T-helper 1 cell treated with Interleukin-12 subunit alpha and Interleukin-12 subunit beta and Interleukin-4 antibody, amounts not matched to agents 30 ng/mL and 1 ng/mL, for 36 hours (primary cell): ENCODE results near the gene FXN. TPM values are rescaled to one million over a fixed set of nuclear protein-coding genes. Genes with fewer than 3 reads are reported as not detected.

ENCODE experiments used
- intact Hi-C: fragments of 100-400 bp; cut with micrococcal nuclease; formaldehyde crosslinking; loops from one replicate; pipeline ENCODE4 v1.15.1; 2024
- total RNA-seq: library from RNA; stranded (reverse); gene quantifications from 2 replicates; pipeline ENCODE4 v1.2.3, GENCODE V29; 2022

Gene FXN
- total RNA-seq, 1 donor from 2014 or later, result 20.9 TPM

DNA sequence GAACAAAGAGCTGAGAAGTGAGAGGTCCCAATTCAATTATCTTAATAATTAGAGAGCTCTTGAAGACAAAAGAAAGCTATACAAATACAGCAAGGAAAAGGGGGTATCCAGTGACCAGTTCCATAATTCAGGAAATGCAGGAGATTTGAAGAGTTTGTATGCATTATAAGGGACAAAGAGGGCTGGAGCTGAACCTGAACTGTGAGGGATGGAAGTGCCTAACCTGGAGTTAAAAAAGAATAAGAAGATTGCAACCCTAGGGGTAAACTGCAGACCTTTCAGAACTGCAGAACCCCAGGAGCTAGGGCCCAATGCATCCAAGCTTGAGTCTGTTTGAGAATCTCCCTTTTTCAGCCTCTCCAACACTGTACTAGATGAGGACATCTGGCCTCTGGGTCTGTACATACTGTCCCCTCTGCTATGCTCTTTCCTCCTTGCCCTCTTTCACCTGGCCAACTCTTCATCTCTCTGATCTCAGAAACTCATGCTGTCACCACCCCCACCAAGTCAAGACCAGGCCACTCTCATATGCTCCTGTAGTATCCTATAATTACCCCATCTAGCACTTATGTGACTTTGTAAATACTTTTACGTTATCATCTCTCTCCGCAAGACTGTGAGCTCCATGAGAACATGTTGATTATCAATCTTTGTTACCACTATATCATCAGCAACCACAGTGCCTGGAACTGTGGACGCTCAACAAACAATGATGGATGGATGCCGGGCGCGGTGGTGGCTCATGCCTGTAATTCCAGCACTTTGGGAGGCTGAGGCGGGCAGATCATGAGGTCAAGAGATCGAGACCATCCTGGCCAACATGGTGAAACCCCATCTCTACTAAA is 15.0 kb upstream of the FXN start:
- intact Hi-C loops, result loop anchor here (1.0 to 10.0 kb wide), 2 partner anchors 8 to 1234 kb away; partner anchors contain the start of gene SMC5

DNA sequence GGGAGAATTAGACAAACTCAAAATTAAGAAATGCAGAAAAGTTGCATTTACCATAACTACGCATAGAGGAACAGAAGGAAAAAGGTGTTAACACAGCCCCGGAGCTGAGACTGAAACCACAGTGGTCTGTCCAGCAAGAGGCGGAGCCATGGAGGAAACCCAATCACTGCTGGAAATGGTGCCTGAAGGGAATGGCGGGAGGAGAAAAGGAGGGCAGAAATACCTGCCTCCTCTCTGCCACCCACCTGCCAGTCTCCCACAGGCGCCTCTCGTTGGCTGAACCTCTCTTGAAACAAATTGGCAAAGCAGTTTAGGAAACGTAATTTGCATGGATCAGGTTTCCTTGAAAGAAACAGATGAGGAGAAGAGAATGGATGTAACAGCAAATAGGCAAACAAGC is 11.9 kb upstream of the FXN start:
- intact Hi-C loops, result loop anchor here (10.0 kb wide), 1 partner anchor 1231 kb away; the partner anchor contains the start of gene SMC5

DNA sequence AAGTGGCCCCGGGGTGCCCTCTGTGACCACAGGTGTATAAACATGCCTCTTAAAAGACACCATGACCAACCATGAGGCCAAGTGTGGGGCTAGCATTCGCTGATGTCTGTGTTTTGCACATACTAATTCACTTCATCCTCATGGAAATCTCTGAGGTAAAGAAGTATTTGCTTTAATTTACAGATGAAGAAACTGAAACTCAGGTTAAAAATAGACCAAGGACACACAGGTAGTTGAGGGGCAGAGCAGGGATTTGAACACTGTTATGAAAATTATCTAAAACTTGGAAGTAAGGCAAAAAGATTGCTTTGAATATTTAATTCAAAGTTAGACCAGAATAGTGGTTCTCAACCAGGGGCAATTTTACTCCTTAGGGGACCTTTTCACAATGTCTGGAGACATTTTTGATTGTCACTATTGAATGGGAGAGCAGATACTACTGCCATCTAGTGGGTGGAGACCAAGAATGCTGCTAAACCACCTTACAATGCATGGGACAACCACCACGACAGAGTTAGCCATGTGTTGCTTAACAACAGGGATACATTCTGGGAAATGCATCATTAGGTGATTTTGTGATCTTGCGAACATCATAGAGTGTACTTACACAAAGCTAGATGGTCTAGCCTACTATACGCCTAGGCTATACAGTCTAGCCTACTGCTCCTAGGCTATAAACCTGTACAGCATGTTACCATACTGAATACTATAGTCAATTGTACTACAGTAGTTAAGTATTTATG is 8.0 kb upstream of the FXN start:
- intact Hi-C loops, result loop anchor here (1.0 to 10.0 kb wide), 12 partner anchors 7 to 1227 kb away; partner anchors contain the start of genes PIP5K1B and SMC5

- intact Hi-C loops, result loop anchor here (1.0 to 10.0 kb wide), 8 partner anchors 8 to 1226 kb away; partner anchors contain the start of gene SMC5
These were observed 6.8 kb upstream of the FXN start for GRCh38 chr9:69028754-69029153.

DNA sequence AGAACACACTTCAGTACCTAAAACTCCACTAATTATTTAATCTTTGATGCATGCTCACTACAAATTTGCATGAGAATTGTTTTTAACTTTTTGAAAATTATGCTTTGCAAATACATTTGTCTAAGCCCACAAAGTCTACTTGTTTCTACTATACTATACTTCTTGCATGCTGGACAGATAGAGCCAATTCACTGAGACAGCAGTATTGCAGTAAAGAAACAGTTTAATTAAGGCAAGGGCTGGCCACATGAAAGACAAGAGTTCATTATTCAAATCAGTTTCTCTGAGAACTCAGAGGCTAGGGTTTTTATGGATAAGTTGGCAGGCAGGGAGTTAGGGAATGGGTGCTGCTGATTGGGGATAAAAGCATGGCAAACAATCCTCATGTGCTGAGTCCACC is 6.0 kb upstream of the FXN start:
- intact Hi-C loops, result loop anchor here (2.0 to 10.0 kb wide), 5 partner anchors 55 to 1225 kb away; partner anchors contain the start of gene SMC5

DNA sequence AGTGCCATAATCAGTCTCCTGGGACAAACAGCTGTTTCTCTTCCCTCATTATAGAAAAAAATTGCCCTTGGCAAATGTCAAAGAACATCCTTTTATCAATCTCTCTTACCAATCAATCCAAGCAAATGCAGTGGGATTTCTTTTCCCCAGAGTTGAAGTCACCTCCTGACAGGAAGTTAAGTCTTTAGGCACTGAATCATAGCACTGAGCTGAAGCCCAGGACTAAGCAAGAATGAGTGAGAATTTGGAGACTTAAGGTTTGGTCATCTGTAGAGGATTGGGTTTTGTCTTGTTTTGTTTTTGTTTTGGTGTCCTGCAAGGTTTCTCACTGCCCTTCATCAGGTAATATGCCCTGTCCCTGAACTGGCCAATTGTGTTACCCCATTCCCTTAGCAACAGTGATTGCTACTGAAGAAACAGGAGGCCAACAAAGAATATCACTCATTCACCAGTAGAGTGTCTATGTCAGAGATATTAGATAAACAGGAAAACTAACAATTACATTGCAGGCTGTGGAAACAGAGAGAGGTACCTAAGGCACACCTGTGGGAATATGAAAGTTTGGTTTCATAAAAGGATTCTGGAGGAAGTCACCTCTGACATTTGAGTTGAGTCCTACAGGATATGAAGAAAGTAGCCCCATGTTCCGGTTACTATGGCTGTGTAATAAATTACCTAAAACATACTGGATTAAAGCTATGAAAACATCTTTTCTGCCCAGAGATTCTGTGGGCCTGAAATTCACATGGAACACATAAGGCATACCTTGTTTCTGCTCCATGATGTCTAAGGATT is 4.5 kb upstream of the FXN start:
- intact Hi-C loops, result no loop called here

GRCh38 chr9:69034071-69034470 is 1.5 kb upstream of the FXN start:
- intact Hi-C loops, result no loop called here

DNA sequence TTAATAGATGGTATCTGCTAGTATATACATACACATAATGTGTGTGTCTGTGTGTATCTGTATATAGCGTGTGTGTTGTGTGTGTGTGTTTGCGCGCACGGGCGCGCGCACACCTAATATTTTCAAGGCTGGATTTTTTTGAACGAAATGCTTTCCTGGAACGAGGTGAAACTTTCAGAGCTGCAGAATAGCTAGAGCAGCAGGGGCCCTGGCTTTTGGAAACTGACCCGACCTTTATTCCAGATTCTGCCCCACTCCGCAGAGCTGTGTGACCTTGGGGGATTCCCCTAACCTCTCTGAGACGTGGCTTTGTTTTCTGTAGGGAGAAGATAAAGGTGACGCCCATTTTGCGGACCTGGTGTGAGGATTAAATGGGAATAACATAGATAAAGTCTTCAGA is 757 bp downstream of the FXN start:
- intact Hi-C loops, result loop anchor here (1.0 to 2.0 kb wide), 2 partner anchors 8 to 156 kb away; no protein-coding TSS in a partner anchor

GRCh38 chr9:69036799-69037198 is 1.2 kb downstream of the FXN start:
- intact Hi-C loops, result loop anchor here (1.0 to 2.0 kb wide), 2 partner anchors 8 to 156 kb away; no protein-coding TSS in a partner anchor

DNA sequence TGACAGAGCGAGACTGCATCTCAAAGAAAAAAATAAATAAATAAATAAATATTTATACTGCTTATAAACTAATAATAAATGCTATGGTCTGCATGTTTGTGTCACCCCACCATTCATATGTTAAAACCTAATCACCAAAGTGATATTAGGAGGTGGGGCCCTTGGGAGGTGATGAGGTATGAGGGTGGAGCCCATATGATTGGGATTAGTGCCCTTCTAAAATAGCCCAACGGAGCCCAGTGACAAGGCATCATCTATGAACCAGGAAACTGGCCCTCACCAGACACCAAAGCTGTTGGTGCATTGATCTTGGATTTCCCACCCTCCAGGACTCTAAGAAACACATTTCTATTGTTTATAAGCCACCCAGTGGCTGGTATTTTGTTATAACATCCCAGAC is 5.1 kb downstream of the FXN start:
- intact Hi-C loops, result no loop called here

DNA sequence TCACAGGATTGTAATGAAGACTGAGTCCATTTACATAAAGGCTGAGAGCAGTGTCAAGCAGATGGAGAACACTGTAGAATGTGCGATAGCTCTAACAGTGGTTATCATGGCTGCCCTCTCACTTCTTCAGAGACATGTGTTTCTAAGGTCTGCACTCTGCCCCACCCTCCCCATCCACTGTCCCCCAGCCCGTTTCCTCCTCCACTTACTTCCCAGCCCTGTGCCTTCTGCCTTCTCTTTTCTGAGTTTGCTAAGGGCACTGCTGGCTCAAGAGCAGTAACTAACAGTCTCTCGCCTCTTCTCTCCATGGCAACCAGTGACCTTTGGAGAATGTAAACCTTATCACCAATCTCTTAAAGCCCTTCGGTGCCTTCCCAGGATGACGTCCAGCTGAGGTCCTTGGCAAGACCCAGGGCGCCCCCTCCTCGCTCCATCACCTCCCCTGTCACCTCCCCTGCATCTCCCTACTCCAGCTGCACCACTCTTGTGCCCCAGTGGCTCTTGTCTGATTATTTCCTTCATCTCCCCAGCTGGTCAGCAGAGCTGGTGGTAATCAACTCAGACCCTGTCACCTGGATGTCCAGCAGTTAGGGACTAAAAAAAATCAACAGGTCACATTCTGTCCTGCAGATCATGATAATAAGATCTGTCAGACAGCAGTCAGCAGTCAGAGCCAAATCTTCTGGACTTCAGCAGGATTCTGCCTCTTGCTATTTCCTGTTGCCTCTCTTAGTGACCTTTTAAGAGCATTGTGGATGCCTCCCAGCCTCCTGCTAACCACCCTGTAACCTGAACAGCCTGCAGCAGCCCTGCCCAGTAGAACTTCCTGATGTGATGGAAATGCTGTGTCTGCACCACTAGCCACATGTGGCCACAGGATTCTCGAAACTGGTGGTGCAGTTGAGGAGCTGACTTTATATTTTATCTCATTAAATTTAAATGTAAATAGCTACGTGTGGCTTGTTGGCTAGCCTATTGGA is 9.0 kb downstream of the FXN start:
- intact Hi-C loops, result no loop called here

GRCh38 chr9:69045821-69046220 is 10.3 kb downstream of the FXN start:
- intact Hi-C loops, result no loop called here

DNA sequence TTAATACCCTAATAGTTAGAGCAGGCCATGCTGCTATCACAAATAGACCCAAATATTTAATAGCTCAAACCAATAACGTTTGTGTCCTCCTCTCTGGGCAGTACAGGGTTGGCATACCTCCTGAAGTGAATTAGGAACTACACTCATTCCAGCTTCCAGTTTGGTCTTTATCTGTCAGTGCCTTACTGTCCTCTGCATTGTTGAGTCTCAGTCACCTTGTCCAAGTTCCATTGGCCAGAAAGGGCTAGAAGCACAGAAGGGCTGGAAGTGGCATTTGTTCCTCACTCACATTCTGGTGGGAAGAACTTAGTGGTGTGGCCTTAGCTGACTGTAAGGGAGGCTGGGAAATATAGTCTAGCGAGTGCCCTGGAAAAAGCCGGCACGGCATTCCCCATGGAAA is 11.2 kb downstream of the FXN start:
- intact Hi-C loops, result no loop called here

- intact Hi-C loops, result no loop called here
These were observed 11.8 kb downstream of the FXN start for GRCh38 chr9:69047371-69047770.

DNA sequence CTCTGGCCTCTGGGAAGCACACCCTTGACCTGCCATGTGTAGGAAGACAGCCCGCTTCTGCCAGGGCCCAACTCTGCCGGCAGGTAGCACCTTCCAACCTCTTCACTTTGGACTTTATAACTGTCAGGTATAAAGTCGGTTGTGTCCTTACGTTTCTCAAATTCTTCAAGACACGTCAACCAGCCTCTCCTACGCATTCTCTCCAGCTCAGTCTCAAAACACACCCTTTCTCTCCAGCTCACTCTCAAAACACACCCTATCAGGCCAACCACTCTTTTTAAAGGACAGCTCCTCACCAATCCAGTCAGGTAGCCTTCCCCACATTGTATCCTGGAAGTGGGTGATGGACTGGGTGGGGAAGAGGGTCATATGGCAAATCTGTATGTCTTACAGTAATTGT is 13.5 kb downstream of the FXN start:
- intact Hi-C loops, result no loop called here

GRCh38 chr9:69050936-69051335 is 15.4 kb downstream of the FXN start:
- intact Hi-C loops, result loop anchor here (5.0 kb wide), 1 partner anchor 496 kb away; no protein-coding TSS in a partner anchor

DNA sequence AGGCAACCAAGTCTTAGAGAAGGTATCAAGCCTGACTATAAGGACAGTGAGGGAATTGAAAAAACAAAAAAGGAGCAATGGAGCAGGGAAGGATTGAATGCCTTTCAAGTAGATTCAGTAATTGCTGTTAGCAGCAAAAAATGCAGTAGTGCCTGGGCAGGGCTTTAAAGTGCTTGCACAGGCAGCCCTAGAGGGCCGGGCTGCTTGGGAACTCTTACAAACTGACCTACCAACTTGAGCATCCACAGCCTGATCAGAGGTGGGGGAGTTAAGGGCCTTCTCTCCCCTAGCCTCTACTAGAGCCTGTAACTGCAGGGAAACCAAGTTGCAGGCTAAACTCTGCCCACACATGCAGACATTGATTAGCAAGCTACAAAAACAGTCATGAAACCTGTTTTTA is 19.4 kb downstream of the FXN start:
- intact Hi-C loops, result loop anchor here (1.0 to 5.0 kb wide), 3 partner anchors 67 to 492 kb away; no protein-coding TSS in a partner anchor

GRCh38 chr9:69056191-69056815 is 20.8 kb downstream of the FXN start:
- intact Hi-C loops, result no loop called here

DNA sequence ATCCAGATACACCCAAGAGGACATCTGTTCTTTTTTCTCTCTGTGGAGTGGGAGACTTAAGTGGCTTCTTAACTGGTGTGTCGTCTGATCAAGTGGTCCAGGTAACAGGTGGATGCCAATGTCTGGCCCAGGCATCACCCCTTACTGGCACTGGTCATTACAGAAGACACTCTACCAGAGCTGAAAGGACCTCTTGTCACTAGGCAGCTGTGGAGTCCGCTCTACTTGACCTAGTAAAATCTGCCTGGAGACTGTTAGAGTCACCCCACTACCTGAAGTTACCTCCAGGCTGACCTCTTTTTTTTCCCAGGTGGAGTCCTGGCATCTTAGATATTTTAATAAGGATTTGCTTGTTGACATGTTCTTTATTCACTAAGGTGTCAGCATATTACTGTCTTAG is 22.5 kb downstream of the FXN start:
- intact Hi-C loops, result no loop called here
